PC-3 (cell line): ENCODE results near the gene STN1. TPM values are rescaled to one million over a fixed set of nuclear protein-coding genes. Genes with fewer than 3 reads are reported as not detected.

ENCODE experiments used
- ATAC-seq: fragments of 200-7000 bp; cut with Tn5 transposase; 2 replicates; pipeline ENCODE4 v1.9.1; 2020; ENCODE audit warnings: mild to moderate bottlenecking, moderate library complexity
- BruUV-seq: library from RNA; stranded (reverse); fragments of 400-500 nt; replicated peaks from 2 replicates; lab custom pipeline; 2021; lab: Mats Ljungman, UMichigan
- CTCF ChIA-PET: fragments of 300-600 bp; sonication (Branson Sonifier 250); formaldehyde crosslinking; loops from one replicate; lab custom pipeline; 2022; ENCODE audit warnings: antibody characterized with exemption; lab: Charles Lee
- POLR2A ChIA-PET: fragments of 300-600 bp; sonication (Branson Sonifier 250); formaldehyde crosslinking; loops from one replicate; lab custom pipeline; 2022; ENCODE audit warnings: antibody characterized with exemption; ENCODE audit not compliant: unreplicated experiment; lab: Charles Lee
- DNase-seq: peaks from one replicate; pipeline ENCODE4 v3.0.0-alpha.2; 2015
- H2AFZ ChIP-seq: fragments of 300-600 bp; sonication (generic); 2 replicates; pipeline ENCODE4 v1.6.0; 2016; ENCODE audit warnings: antibody characterized with exemption, low read length
- H3F3A ChIP-seq: fragments of 300-600 bp; sonication (generic); one replicate; pipeline ENCODE4 v1.6.0; 2017; ENCODE audit warnings: antibody characterized with exemption, low read length, control low read depth, mild to moderate bottlenecking; ENCODE audit not compliant: unreplicated experiment
- H3K27ac ChIP-seq: fragments of 300-600 bp; sonication (generic); 2 replicates; pipeline ENCODE4 v1.5.1; 2016; ENCODE audit warnings: mild to moderate bottlenecking, low read length
- H3K27me3 ChIP-seq: fragments of 300-600 bp; sonication (generic); 2 replicates; pipeline ENCODE4 v1.6.1; 2016; ENCODE audit warnings: low read length, mixed read lengths
- H3K36me3 ChIP-seq: fragments of 300-600 bp; sonication (generic); 2 replicates; pipeline ENCODE4 v1.6.1; 2016; ENCODE audit warnings: low read depth, mixed run types, low read length, mixed read lengths
- H3K4me1 ChIP-seq: fragments of 300-600 bp; sonication (generic); 2 replicates; pipeline ENCODE4 v1.5.1; 2016; ENCODE audit warnings: low read length; ENCODE audit not compliant: insufficient read depth
- H3K4me2 ChIP-seq: fragments of 300-600 bp; sonication (generic); 2 replicates; pipeline ENCODE4 v1.6.0; 2016; ENCODE audit warnings: low read length
- H3K4me3 ChIP-seq: fragments of 300-600 bp; sonication (generic); 2 replicates; pipeline ENCODE4 v1.5.1; 2016; ENCODE audit warnings: mild to moderate bottlenecking, low read length, mixed read lengths
- H3K79me2 ChIP-seq: fragments of 300-600 bp; sonication (generic); 2 replicates; pipeline ENCODE4 v1.6.1; 2017; ENCODE audit warnings: low read length, mixed read lengths
- H3K9ac ChIP-seq: fragments of 300-600 bp; sonication (generic); 2 replicates; pipeline ENCODE4 v1.6.0; 2016; ENCODE audit warnings: mild to moderate bottlenecking, low read length
- H3K9me2 ChIP-seq: fragments of 300-600 bp; sonication (generic); replicated peaks from 2 replicates; pipeline ENCODE4 v1.6.1; 2016; ENCODE audit warnings: mixed run types, low read length, mixed read lengths
- H3K9me3 ChIP-seq: fragments of 300-600 bp; sonication (generic); 2 replicates; pipeline ENCODE4 v1.6.1; 2016; ENCODE audit warnings: low read length, mixed read lengths
- H4K20me1 ChIP-seq: fragments of 300-600 bp; sonication (generic); 2 replicates; pipeline ENCODE4 v1.6.1; 2016; ENCODE audit warnings: low read length, mixed read lengths
- EZH2 ChIP-seq: fragments of 300-600 bp; sonication (generic); IDR thresholded peaks from one replicate; pipeline ENCODE4 v1.6.1; 2017; ENCODE audit warnings: antibody characterized with exemption, mild to moderate bottlenecking, low read length; ENCODE audit not compliant: unreplicated experiment
- EZH2phosphoT487 ChIP-seq: fragments of 300-600 bp; sonication (generic); IDR thresholded peaks from 2 replicates; pipeline ENCODE4 v1.6.1; 2018; ENCODE audit warnings: mild to moderate bottlenecking, antibody characterized with exemption, low read length, borderline replicate concordance
- intact Hi-C: fragments of 100-400 bp; cut with micrococcal nuclease; formaldehyde crosslinking; loops from 2 replicates; pipeline ENCODE4 v1.9.0; 2023
- total RNA-seq: library from RNA; depleted of rRNA; stranded (reverse); fragments of >200 nt; gene quantifications from 2 replicates; pipeline ENCODE4 v1.2.3, GENCODE V29; 2014
- TF ChIP-seq, protein P1 (sequence below): fragments of 300-600 bp; sonication (generic); conservative IDR thresholded peaks from 2 replicates; pipeline ENCODE4 v1.5.1; 2017; ENCODE audit warnings: antibody characterized with exemption, low read depth, mild to moderate bottlenecking, low read length

The STN1 gene
- total RNA-seq, 1 experiment from 2014 or later, result 33.5 TPM

DNA sequence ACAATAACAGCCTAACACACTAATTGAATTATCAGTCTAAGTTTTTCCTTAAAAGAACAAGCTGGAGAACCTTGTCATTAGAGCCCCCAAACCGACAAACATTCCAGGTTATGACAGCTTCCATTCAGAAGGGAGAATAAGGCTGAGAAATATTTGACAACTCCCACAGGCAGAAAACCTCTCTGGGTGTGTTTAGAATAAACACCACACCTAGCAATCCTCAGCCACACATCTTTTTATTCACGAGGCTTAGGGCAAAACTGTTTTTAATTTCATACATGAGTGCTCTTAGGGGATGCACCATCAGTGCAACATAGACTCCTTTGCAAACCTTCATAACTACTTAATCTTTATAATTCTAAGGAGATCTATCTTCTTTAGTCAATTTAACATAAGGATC is 24.2 kb downstream of the STN1 start:
- Histone ChIP-seq H4K20me1 (no peaks in the 10 kb centered on the region), H3K4me3 (no peak overlapping the region), H3K27me3 (no peaks in the 10 kb centered on the region), H3K9ac (peak overlapping the region; percentile 77), H2AFZ (no peak overlapping the region), H3K4me2 (peak overlapping the region; percentile 55), H3K27ac (peak overlapping the region; percentile 98), H3K9me2 (no peaks in the 10 kb centered on the region), H3K79me2 (no peaks in the 10 kb centered on the region), H3K4me1 (peaks cover 70% of the 10 kb centered on the region), H3K36me3 (peaks cover 11% of the 10 kb centered on the region), H3K9me3 (no peaks in the 10 kb centered on the region), H3F3A (peaks cover 8% of the 10 kb centered on the region)
- ATAC-seq (no peak), DNase-seq (peak; percentile 20)
- BruUV-seq, result no TSS peak
- ChIA-PET POLR2A (interaction anchor here (0.7 kb wide), 2 partner anchors 9 to 15 kb away, joined by 3 to 6 read pairs; no protein-coding TSS in a partner anchor), CTCF (interaction anchor here (0.6 to 0.7 kb wide), 2 partner anchors 148 to 184 kb away, joined by 9 to 14 read pairs; no protein-coding TSS in a partner anchor)
- intact Hi-C loops, result loop anchor here (2.0 kb wide), 2 partner anchors 23 to 77 kb away; no protein-coding TSS in a partner anchor
- TF ChIP-seq, protein P1, sequence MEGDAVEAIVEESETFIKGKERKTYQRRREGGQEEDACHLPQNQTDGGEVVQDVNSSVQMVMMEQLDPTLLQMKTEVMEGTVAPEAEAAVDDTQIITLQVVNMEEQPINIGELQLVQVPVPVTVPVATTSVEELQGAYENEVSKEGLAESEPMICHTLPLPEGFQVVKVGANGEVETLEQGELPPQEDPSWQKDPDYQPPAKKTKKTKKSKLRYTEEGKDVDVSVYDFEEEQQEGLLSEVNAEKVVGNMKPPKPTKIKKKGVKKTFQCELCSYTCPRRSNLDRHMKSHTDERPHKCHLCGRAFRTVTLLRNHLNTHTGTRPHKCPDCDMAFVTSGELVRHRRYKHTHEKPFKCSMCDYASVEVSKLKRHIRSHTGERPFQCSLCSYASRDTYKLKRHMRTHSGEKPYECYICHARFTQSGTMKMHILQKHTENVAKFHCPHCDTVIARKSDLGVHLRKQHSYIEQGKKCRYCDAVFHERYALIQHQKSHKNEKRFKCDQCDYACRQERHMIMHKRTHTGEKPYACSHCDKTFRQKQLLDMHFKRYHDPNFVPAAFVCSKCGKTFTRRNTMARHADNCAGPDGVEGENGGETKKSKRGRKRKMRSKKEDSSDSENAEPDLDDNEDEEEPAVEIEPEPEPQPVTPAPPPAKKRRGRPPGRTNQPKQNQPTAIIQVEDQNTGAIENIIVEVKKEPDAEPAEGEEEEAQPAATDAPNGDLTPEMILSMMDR, result no peak
- no peak for TF ChIP-seq EZH2
- TF ChIP-seq EZH2phosphoT487, result no peak

DNA sequence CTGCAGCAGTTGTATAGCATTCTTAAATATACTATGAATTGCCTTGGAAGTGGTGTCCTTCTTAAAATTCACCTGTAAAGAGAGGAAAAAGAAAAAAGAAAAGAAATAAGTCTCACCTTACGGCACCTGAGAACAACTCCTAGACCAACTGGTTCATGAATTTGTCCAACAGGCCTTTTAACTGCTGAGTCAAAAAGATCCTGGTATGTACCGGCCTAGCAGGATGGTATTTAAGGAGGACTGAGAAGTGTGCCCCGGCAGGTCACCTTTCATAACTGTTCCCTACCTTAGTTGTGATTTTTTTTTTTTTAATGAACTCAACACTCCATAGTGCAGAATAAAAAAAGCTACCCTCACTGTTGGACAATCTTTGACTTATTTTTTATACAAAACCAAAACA is 25.8 kb downstream of the STN1 start:
- no peaks in the 10 kb centered on the region for H3K9me2 ChIP-seq
- no peak overlapping the region for H3K4me3 ChIP-seq
- H3K9me3 ChIP-seq, result no peaks in the 10 kb centered on the region
- peaks cover 83% of the 10 kb centered on the region for H3K4me1 ChIP-seq
- ChIA-PET CTCF (no interaction called here), POLR2A (no interaction called here)
- TF ChIP-seq, protein P1, result no peak
- TF ChIP-seq EZH2 (no peak), EZH2phosphoT487 (no peak)
- BruUV-seq, result no TSS peak
- H3K36me3 ChIP-seq, result peaks cover 11% of the 10 kb centered on the region
- no peak overlapping the region for H3K9ac ChIP-seq
- ATAC-seq (no peak), DNase-seq (no peak)
- H3K27ac ChIP-seq, result peak overlapping the region; percentile 100
- no peaks in the 10 kb centered on the region for H3K27me3 ChIP-seq
- no peaks in the 10 kb centered on the region for H4K20me1 ChIP-seq
- H2AFZ ChIP-seq, result no peak overlapping the region
- no peaks in the 10 kb centered on the region for H3K79me2 ChIP-seq
- no peak overlapping the region for H3K4me2 ChIP-seq
- peaks cover 8% of the 10 kb centered on the region for H3F3A ChIP-seq
- intact Hi-C loops, result no loop called here

DNA sequence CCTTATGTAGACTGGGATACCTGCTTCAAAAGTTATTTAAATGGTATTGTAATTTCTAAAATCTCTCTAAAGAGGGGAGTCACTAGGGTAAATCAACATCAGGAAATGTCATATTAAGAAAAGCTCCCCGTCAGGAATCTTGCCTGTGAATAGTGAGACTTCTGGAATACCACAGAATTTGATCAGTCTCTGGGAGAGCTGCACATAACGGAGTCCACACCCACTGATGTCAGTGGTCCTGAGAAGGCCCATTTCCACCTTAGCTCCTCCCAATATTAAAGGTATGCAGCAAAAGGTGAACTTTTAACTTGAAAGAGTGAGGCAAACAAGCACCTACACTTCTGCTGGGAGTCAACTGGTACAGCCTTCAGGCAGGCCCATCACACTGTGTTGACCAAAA is 27.3 kb downstream of the STN1 start:
- TSS peak; percentile 34 for BruUV-seq
- Histone ChIP-seq H3K36me3 (peaks cover 13% of the 10 kb centered on the region), H4K20me1 (no peaks in the 10 kb centered on the region), H3K4me2 (peak overlapping the region; percentile 76), H3K4me3 (no peak overlapping the region), H3K9me3 (no peaks in the 10 kb centered on the region), H3K9ac (peak overlapping the region; percentile 93), H2AFZ (no peak overlapping the region), H3K79me2 (no peaks in the 10 kb centered on the region), H3K27me3 (no peaks in the 10 kb centered on the region), H3K4me1 (peaks cover 74% of the 10 kb centered on the region), H3K27ac (peak overlapping the region; percentile 100), H3K9me2 (no peaks in the 10 kb centered on the region), H3F3A (peaks cover 8% of the 10 kb centered on the region)
- ChIA-PET CTCF (no interaction called here), POLR2A (interaction anchor here (0.6 to 1.1 kb wide), 3 partner anchors 79 to 230 kb away, joined by 3 to 11 read pairs (median 3); no protein-coding TSS in a partner anchor)
- DNase-seq (peak; percentile 37), ATAC-seq (no peak; the same call in 1 of the 2 replicates)
- TF ChIP-seq, protein P1, result no peak
- TF ChIP-seq EZH2phosphoT487 (no peak), EZH2 (no peak)
- intact Hi-C loops, result loop anchor here (1.0 kb wide), 1 partner anchor 78 kb away; no protein-coding TSS in a partner anchor
